ENCODE measurements around the gene ERVFRD-1. TPM values are rescaled to one million over a fixed set of nuclear protein-coding genes. Genes with fewer than 3 reads are reported as not detected.

The ERVFRD-1 gene
- total and polyA plus RNA-seq, 2 experiments from 2014 or later = 0.06 TPM; not detected in 1

DNA sequence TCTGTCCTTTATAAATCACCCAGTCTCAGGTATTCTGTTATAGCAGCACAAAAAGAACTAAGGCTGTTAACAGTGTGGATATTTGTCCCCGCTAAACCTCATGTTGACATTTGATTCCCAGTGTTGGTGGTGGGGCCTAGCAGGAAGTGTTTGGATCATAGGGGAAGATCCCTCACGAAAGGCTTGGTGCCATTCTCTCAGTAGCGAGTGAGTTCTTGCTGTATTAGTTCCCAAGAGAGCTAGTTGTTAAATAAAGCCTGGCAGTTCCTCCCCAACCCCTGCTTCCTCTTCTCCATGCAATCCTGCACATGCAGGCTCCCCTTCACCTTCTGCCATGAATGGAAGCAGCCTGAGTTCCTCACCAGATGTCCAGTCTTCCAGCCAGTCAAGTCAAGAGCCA lies 29.8 kb upstream of the ERVFRD-1 start:
- Histone ChIP-seq H3K36me3 (ENCODE audit: insufficient read depth) (no peaks in the 10 kb centered on the region), H2AFZ (no peak overlapping the region), H3K27ac (ENCODE audit: low read depth) (no peak overlapping the region), H4K20me1 (replicated peaks; ENCODE audit: insufficient read depth) (no peaks in the 10 kb centered on the region), H3K27me3 (ENCODE audit: insufficient read depth) (no peaks in the 10 kb centered on the region), H3F3A (replicated peaks; ENCODE audit: low read depth) (no peaks in the 10 kb centered on the region), H3K9me2 (ENCODE audit: insufficient read depth) (no peaks in the 10 kb centered on the region; the same call in 1 of the 2 replicates), H3K79me2 (replicated peaks; ENCODE audit: insufficient read depth) (no peaks in the 10 kb centered on the region), H3K4me2 (no peak overlapping the region), H3K4me3 (no peak overlapping the region), H3K4me1 (ENCODE audit: insufficient read depth) (peaks cover 15% of the 10 kb centered on the region)
- Mint-ChIP-seq H3K27ac (no peak overlapping the region), H3K36me3 (ENCODE audit: low read depth) (no peaks in the 10 kb centered on the region), H3K9me3 (no peaks in the 10 kb centered on the region), H3K27me3 (ENCODE audit: insufficient read depth, low read depth, poor library complexity) (peaks cover 2% of the 10 kb centered on the region), H3K4me1 (peaks cover 30% of the 10 kb centered on the region), H3K4me3 (no peak overlapping the region)
- ATAC-seq = no peak
- TF ChIP-seq ZNF114 (CRISPR knock-in tag; IDR thresholded peaks at IDR 0.05) (no peak), ZNF331 (CRISPR knock-in tag; IDR thresholded peaks at IDR 0.05; ENCODE audit: low read depth) (no peak), POLR2AphosphoS5 (IDR thresholded peaks at IDR 0.05; ENCODE audit: low read depth) (no peak)
- no peak for DNase-seq (ENCODE audit: low spot score)

DNA sequence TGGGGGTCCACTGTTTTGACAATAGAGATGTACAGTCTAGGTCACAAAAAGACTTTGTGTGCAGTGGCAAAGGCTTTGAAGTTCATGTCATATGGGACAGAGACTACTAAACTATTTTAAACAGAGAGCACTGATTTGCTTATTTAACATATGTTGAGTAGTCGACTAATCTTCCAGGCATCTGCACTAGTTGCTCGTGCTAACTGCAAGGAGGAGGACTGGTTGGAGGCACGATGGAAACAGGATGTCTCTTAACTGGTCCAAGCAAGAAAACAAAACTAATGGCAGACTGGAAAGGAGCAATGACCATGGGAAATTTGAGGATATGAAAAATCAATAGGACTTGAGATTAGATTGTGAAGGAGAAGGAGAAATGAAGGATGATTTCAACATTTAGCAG lies 28.5 kb upstream of the ERVFRD-1 start:
- peaks cover 12% of the 10 kb centered on the region for H3K4me1 ChIP-seq (ENCODE audit: insufficient read depth)
- H3K9me3 Mint-ChIP-seq = no peaks in the 10 kb centered on the region
- peaks cover 4% of the 10 kb centered on the region; the same call in 2 of the 3 replicates for H3K36me3 Mint-ChIP-seq (ENCODE audit: low read depth)
- no peak overlapping the region for H3K27ac ChIP-seq (ENCODE audit: low read depth)
- H3F3A ChIP-seq (replicated peaks; ENCODE audit: low read depth) = no peaks in the 10 kb centered on the region
- peaks cover 26% of the 10 kb centered on the region; the same call in 2 of the 3 replicates for H3K4me1 Mint-ChIP-seq
- H2AFZ ChIP-seq = no peak overlapping the region
- no peak overlapping the region for H3K27ac Mint-ChIP-seq
- no peaks in the 10 kb centered on the region for H3K79me2 ChIP-seq (replicated peaks; ENCODE audit: insufficient read depth)
- H3K9me2 ChIP-seq (ENCODE audit: insufficient read depth) = no peaks in the 10 kb centered on the region
- DNase-seq (ENCODE audit: low spot score) (no peak), ATAC-seq (no peak)
- no peak overlapping the region for H3K4me2 ChIP-seq
- no peaks in the 10 kb centered on the region for H3K36me3 ChIP-seq (ENCODE audit: insufficient read depth)
- no peaks in the 10 kb centered on the region for H3K27me3 ChIP-seq (ENCODE audit: insufficient read depth)
- H3K4me3 ChIP-seq = no peak overlapping the region
- no peaks in the 10 kb centered on the region for H3K27me3 Mint-ChIP-seq (ENCODE audit: insufficient read depth, low read depth, poor library complexity)
- no peaks in the 10 kb centered on the region for H4K20me1 ChIP-seq (replicated peaks; ENCODE audit: insufficient read depth)
- H3K4me3 Mint-ChIP-seq = no peak overlapping the region
- no peak for TF ChIP-seq JUNB (IDR thresholded peaks at IDR 0.05; ENCODE audit: unreplicated experiment)
- no peak for TF ChIP-seq CREB1 (CRISPR knock-in tag; IDR thresholded peaks at IDR 0.05; ENCODE audit: low read depth)
- TF ChIP-seq EZH2 (IDR thresholded peaks at IDR 0.05; ENCODE audit: low read depth, unreplicated experiment) = no peak
- TF ChIP-seq NANOG (IDR thresholded peaks at IDR 0.05; ENCODE audit: borderline replicate concordance) = no peak
- no peak for TF ChIP-seq ZNF331 (CRISPR knock-in tag; IDR thresholded peaks at IDR 0.05; ENCODE audit: low read depth)
- TF ChIP-seq STAT1 (IDR thresholded peaks at IDR 0.05; ENCODE audit: unreplicated experiment) = no peak
- TF ChIP-seq, protein P1, sequence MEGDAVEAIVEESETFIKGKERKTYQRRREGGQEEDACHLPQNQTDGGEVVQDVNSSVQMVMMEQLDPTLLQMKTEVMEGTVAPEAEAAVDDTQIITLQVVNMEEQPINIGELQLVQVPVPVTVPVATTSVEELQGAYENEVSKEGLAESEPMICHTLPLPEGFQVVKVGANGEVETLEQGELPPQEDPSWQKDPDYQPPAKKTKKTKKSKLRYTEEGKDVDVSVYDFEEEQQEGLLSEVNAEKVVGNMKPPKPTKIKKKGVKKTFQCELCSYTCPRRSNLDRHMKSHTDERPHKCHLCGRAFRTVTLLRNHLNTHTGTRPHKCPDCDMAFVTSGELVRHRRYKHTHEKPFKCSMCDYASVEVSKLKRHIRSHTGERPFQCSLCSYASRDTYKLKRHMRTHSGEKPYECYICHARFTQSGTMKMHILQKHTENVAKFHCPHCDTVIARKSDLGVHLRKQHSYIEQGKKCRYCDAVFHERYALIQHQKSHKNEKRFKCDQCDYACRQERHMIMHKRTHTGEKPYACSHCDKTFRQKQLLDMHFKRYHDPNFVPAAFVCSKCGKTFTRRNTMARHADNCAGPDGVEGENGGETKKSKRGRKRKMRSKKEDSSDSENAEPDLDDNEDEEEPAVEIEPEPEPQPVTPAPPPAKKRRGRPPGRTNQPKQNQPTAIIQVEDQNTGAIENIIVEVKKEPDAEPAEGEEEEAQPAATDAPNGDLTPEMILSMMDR (conservative IDR thresholded peaks at IDR 0.05; ENCODE audit: low read depth in 2 of 2) = no peak
- TF ChIP-seq, protein P2, sequence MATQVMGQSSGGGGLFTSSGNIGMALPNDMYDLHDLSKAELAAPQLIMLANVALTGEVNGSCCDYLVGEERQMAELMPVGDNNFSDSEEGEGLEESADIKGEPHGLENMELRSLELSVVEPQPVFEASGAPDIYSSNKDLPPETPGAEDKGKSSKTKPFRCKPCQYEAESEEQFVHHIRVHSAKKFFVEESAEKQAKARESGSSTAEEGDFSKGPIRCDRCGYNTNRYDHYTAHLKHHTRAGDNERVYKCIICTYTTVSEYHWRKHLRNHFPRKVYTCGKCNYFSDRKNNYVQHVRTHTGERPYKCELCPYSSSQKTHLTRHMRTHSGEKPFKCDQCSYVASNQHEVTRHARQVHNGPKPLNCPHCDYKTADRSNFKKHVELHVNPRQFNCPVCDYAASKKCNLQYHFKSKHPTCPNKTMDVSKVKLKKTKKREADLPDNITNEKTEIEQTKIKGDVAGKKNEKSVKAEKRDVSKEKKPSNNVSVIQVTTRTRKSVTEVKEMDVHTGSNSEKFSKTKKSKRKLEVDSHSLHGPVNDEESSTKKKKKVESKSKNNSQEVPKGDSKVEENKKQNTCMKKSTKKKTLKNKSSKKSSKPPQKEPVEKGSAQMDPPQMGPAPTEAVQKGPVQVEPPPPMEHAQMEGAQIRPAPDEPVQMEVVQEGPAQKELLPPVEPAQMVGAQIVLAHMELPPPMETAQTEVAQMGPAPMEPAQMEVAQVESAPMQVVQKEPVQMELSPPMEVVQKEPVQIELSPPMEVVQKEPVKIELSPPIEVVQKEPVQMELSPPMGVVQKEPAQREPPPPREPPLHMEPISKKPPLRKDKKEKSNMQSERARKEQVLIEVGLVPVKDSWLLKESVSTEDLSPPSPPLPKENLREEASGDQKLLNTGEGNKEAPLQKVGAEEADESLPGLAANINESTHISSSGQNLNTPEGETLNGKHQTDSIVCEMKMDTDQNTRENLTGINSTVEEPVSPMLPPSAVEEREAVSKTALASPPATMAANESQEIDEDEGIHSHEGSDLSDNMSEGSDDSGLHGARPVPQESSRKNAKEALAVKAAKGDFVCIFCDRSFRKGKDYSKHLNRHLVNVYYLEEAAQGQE (IDR thresholded peaks at IDR 0.05; ENCODE audit: unreplicated experiment) = no peak
- TF ChIP-seq ZNF114 (CRISPR knock-in tag; IDR thresholded peaks at IDR 0.05) = no peak
- TF ChIP-seq, protein P3, sequence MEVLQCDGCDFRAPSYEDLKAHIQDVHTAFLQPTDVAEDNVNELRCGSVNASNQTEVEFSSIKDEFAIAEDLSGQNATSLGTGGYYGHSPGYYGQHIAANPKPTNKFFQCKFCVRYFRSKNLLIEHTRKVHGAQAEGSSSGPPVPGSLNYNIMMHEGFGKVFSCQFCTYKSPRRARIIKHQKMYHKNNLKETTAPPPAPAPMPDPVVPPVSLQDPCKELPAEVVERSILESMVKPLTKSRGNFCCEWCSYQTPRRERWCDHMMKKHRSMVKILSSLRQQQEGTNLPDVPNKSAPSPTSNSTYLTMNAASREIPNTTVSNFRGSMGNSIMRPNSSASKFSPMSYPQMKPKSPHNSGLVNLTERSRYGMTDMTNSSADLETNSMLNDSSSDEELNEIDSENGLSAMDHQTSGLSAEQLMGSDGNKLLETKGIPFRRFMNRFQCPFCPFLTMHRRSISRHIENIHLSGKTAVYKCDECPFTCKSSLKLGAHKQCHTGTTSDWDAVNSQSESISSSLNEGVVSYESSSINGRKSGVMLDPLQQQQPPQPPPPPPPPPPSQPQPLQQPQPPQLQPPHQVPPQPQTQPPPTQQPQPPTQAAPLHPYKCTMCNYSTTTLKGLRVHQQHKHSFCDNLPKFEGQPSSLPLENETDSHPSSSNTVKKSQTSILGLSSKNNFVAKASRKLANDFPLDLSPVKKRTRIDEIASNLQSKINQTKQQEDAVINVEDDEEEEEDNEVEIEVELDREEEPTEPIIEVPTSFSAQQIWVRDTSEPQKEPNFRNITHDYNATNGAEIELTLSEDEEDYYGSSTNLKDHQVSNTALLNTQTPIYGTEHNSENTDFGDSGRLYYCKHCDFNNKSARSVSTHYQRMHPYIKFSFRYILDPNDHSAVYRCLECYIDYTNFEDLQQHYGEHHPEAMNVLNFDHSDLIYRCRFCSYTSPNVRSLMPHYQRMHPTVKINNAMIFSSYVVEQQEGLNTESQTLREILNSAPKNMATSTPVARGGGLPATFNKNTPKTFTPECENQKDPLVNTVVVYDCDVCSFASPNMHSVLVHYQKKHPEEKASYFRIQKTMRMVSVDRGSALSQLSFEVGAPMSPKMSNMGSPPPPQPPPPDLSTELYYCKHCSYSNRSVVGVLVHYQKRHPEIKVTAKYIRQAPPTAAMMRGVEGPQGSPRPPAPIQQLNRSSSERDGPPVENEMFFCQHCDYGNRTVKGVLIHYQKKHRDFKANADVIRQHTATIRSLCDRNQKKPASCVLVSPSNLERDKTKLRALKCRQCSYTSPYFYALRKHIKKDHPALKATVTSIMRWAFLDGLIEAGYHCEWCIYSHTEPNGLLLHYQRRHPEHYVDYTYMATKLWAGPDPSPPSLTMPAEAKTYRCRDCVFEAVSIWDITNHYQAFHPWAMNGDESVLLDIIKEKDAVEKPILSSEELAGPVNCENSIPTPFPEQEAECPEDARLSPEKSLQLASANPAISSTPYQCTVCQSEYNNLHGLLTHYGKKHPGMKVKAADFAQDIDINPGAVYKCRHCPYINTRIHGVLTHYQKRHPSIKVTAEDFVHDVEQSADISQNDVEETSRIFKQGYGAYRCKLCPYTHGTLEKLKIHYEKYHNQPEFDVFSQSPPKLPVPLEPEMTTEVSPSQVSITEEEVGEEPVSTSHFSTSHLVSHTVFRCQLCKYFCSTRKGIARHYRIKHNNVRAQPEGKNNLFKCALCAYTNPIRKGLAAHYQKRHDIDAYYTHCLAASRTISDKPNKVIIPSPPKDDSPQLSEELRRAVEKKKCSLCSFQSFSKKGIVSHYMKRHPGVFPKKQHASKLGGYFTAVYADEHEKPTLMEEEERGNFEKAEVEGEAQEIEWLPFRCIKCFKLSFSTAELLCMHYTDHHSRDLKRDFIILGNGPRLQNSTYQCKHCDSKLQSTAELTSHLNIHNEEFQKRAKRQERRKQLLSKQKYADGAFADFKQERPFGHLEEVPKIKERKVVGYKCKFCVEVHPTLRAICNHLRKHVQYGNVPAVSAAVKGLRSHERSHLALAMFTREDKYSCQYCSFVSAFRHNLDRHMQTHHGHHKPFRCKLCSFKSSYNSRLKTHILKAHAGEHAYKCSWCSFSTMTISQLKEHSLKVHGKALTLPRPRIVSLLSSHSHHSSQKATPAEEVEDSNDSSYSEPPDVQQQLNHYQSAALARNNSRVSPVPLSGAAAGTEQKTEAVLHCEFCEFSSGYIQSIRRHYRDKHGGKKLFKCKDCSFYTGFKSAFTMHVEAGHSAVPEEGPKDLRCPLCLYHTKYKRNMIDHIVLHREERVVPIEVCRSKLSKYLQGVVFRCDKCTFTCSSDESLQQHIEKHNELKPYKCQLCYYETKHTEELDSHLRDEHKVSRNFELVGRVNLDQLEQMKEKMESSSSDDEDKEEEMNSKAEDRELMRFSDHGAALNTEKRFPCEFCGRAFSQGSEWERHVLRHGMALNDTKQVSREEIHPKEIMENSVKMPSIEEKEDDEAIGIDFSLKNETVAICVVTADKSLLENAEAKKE (CRISPR knock-in tag; IDR thresholded peaks at IDR 0.05) = no peak
